SIG-M5 treated with dmso at 0.1 percent for 504 hours (cell line): ENCODE measurements around the gene ULK4.
"Not testable (repeated sequence)": the region's sequence is repeated elsewhere in the genome, so short reads cannot be mapped to it uniquely, and the experiment has no call there.

Source experiments
- DNase-seq: peaks from one replicate; lab custom pipeline; 2025; ENCODE audit not compliant: unreplicated experiment; lab: John Stamatoyannopoulos, UW

ULK4 gene

GRCh38 chr3:41323467-41324155, 638.3 kb downstream of the ULK4 start:
- DNase-seq = no peak

- DNase-seq = no peak
These were observed 640.3 kb downstream of the ULK4 start for GRCh38 chr3:41321642-41321980.

- no peak for DNase-seq
These were observed 640.8 kb downstream of the ULK4 start for GRCh38 chr3:41320953-41321641.

DNA sequence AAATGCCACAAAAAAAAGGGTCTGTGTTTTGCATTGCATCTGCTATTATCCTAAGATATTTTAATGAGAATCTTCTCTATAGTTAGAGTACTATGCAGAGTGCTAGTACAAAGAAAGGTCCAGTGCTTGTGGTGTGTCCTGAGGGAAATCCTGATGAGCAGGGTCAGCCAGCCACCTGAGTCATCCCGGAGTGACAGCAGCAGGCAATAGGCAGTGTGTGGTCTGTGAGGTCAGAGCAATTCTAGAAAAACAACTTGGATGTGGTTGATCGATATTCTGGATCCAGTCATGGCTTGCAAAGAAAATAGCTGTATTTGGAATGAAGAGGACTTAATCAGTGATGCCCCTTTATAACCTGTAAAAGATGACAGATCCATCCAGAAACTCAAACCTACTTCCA, 643.4 kb downstream of the ULK4 start:
- no peak for DNase-seq

DNA sequence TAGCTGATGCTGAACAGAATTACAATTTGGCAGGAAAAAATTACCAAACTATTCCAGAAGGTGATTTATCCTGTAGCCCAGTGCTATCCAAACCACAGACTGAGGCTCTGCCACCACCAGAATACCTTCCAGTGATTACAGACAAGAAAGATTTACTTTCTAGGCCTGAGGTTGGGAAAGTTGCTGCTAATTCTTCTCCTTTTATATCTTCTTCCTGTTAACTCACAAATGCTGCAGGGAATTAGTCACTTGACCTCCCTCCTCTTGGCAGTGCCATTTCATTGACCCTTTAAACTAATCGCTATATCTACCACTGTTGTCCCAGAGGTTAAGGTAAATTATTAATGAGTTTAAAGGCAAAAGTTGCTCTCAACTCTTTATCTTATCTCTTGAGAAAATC, 644.2 kb downstream of the ULK4 start:
- no peak for DNase-seq

DNA sequence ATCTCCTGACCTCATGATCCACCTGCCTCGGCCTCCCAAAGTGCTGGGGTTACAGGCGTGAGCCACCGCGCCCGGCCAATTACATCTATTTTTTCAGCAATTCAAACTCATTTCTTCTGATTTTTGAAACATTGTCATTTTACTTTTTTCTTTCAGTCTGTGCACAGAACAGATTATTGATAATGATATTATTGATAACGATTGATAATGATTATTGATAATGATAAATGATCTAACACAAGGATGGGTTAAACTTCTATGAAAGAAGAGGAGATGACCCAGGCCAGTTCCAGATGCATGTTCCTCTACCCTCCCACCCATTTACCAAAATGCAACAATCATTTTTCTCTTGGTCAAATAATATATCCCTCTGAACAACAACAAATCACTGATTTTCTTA, 644.6 kb downstream of the ULK4 start:
- DNase-seq = no peak

DNA sequence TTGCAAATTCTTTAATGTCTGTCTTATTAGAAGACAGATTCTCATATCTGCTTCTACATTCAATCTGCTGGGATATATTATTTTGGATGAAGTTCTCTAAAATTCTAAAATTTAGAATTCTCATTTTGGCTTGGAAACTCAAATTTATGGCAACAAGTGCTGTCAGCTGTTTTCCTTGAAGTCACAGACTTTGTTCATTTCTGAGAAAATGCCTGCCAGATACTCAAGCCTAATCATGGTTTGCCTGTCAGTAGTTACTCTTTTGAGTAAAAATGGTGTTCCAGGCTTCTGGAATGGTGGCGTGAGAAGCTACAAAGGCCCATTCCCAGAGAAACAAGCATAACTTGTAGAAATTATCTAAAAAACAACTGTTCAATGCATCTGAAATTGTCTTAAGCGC, 646.8 kb downstream of the ULK4 start:
- no peak for DNase-seq

GRCh38 chr3:41308119-41308518, 653.8 kb downstream of the ULK4 start:
- no peak for DNase-seq

DNA sequence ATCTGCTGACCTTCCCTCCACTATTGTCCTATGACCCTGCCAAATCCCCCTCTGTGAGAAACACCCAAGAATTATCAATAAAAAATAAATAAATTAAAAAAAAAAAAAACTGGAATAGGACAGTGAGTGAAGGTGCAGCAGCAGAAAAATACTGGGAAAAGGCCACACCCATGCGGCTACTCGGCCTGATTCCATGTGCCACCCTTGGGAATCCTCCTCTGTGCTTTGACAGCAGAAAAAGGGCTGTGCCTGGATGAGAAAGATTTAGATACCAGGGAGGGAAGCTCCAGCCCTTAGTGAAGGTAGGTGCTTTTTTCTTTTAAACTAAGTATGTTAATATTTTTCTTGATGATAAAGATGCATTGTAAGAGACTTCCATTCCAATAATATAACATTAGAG, 654.8 kb downstream of the ULK4 start:
- DNase-seq = no peak

- no peak for DNase-seq
These were observed 657.3 kb downstream of the ULK4 start for GRCh38 chr3:41304593-41304992.

- no peak for DNase-seq
These were observed 659.6 kb downstream of the ULK4 start for GRCh38 chr3:41302295-41302694.

DNA sequence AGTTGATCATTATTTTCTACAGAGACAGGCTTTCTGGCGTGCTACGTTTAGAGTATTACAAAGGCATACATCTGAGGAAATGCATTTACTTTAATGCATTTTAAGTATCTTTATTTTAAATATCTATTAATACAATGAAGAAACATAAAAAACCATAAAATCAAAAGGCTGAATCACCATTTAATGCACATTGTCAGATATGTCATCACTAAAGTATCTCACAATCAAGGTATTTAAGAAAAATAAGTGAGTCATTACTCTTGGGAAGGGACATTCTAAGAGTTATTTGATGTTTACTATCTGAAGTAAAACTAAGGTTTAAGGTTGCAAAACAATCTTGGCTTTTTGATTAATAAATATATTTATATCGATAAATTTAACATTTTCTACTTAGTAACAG, 660.4 kb downstream of the ULK4 start:
- no peak for DNase-seq

DNA sequence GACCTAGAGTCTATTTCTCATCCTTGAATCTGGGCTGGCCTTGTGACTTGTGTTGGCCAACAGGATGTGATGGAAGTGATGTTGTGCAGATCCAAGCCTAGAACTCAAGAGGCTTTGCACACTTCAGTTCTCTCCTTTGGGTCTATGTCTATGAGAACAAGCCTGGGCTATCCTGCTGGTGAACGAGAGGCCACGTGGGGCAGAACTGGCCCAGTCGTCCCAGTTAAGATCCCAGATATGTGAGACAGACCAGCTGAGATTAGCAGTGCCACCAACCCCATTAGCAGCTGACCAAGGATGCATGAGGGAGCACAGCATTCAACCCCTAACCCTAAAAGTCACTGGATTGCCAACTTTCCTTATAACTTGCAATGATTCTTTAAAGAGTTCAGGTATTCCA, 662.9 kb downstream of the ULK4 start:
- DNase-seq = no peak

- DNase-seq = no peak
These were observed 664.2 kb downstream of the ULK4 start for GRCh38 chr3:41297750-41298149.

GRCh38 chr3:41296556-41296955, 665.3 kb downstream of the ULK4 start:
- DNase-seq = no peak

- DNase-seq = no peak
These were observed 666.2 kb downstream of the ULK4 start for GRCh38 chr3:41295740-41296139.

- no peak for DNase-seq
These were observed 668.7 kb downstream of the ULK4 start for GRCh38 chr3:41293169-41293681.

GRCh38 chr3:41290736-41291135, 671.2 kb downstream of the ULK4 start:
- DNase-seq = no peak

- no peak for DNase-seq
These were observed 671.6 kb downstream of the ULK4 start for GRCh38 chr3:41290306-41290705.

DNA sequence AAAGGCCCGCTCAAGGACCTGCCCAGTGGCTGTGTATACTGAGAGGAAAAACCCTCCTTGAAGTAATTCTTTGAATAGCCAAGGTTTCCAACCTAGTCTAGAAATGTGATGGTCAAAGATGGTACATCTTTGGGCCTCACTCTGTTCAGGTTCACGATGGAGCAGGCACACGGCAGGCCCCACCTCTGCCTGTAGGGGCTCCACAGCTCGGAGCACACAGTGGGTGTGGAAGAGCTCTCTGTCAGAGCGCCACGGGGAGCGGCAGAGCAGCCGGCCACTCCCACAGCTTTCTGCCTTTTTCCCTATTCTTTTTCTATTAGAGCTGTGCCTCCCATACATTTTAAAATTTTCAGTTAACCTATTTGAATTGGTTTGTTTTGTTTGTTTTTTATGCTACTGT, 673.1 kb downstream of the ULK4 start:
- no peak for DNase-seq

GRCh38 chr3:41286305-41286704, 675.6 kb downstream of the ULK4 start:
- no peak for DNase-seq

- DNase-seq = not testable (repeated sequence)
These were observed 677.0 kb downstream of the ULK4 start for GRCh38 chr3:41284934-41285333.
